ENCODE measurements around the gene SMIM10.
"Not testable (repeated sequence)": the region's sequence is repeated elsewhere in the genome, so short reads cannot be mapped to it uniquely, and the experiment has no call there.

SMIM10 gene

DNA sequence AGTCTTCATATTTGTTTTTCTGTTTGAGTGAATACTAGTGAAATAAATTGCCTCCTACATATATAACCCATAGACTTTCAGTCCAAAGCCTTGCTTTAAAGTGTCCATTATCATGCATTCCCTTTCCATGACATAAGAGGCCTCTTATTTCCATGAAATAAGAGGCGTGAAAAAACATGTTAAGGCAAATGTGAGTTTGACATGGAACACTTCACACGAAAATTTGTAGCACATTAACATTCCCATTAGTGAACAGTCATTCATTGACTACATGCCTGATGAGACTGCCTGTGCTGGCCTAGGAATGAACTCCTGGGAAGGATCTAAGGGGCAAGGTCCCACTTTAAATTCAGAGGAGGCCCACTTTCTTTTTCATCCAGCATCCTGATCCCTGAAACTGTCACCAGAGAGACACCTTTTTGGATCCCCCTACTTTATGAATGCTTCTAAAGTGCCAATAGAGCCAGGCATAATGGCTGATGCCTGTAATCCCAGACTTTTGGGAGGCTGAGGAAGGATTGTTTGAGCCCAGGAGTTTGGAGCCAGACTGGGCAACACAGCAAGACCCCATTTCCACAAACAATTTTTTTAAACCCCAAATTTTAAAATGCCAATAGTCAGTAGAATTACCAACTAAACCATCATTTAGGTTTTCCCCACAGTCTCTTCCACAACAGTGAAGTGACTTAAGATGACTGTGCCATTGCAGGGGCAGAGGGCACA, 24.9 kb downstream of the SMIM10 start:
- DNase-seq: no peak

GRCh38 chrX:135019890-135020289, 29.1 kb downstream of the SMIM10 start:
- DNase-seq: not testable (repeated sequence)

GRCh38 chrX:135023791-135024190, 33.0 kb downstream of the SMIM10 start:
- not testable (repeated sequence) for DNase-seq

DNA sequence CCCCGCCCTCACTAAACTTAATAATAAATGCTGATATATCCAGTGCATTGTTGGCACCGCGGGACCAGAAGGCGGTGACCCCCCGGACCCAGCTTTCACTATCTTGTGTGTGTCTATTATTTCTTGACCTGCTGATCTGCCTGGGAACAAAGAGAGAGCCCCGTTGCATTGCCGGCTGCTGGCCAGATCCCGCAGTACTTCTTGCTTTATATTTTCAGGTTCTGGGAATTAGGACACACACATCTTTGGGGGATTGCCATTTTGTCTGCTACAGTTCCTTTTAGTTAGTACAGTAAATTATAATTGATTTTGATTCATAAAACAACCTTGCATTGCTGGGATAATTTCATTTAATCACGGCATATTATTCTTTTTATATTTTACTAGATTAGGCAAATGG, 33.7 kb downstream of the SMIM10 start:
- DNase-seq: no peak

- DNase-seq: not testable (repeated sequence)
Observed at GRCh38 chrX:135030207-135030963, 39.6 kb downstream of the SMIM10 start.

GRCh38 chrX:135041149-135042123, 50.6 kb downstream of the SMIM10 start:
- not testable (repeated sequence) for DNase-seq
